ENCODE measurements around the gene MCRS1. TPM values are rescaled to one million over a fixed set of nuclear protein-coding genes. Genes with fewer than 3 reads are reported as not detected.

The MCRS1 gene
- total RNA-seq, 1 donor from 2014 or later = 33.9 TPM

GRCh38 chr12:49557187-49557916 is 10.6 kb downstream of the MCRS1 start:
- H3K9ac ChIP-seq (ENCODE audit: low read depth in 1 of 3, low read length in 3 of 3) = no peak overlapping the region
- H3K9me3 ChIP-seq (ENCODE audit: control insufficient read depth in 3 of 3, low read length in 3 of 3) = no peaks in the 10 kb centered on the region
- H3K27me3 ChIP-seq (ENCODE audit: control insufficient read depth in 3 of 3, insufficient read depth in 3 of 3, low read length in 3 of 3) = no peaks in the 10 kb centered on the region
- no peak overlapping the region for H3K4me3 ChIP-seq (ENCODE audit: low read length in 3 of 3)
- peaks cover 4 to 7% (median 6%) of the 10 kb centered on the region in 3 donors for H3K4me1 ChIP-seq (ENCODE audit: control insufficient read depth in 3 of 3, insufficient read depth in 3 of 3, low read length in 3 of 3)
- H3K27ac ChIP-seq (ENCODE audit: low read depth, low read length) = no peak overlapping the region
- H3K36me3 ChIP-seq (ENCODE audit: control insufficient read depth in 3 of 3, insufficient read depth in 3 of 3, low read length in 3 of 3) = peaks cover 57 to 64% (median 58%) of the 10 kb centered on the region in 3 donors

DNA sequence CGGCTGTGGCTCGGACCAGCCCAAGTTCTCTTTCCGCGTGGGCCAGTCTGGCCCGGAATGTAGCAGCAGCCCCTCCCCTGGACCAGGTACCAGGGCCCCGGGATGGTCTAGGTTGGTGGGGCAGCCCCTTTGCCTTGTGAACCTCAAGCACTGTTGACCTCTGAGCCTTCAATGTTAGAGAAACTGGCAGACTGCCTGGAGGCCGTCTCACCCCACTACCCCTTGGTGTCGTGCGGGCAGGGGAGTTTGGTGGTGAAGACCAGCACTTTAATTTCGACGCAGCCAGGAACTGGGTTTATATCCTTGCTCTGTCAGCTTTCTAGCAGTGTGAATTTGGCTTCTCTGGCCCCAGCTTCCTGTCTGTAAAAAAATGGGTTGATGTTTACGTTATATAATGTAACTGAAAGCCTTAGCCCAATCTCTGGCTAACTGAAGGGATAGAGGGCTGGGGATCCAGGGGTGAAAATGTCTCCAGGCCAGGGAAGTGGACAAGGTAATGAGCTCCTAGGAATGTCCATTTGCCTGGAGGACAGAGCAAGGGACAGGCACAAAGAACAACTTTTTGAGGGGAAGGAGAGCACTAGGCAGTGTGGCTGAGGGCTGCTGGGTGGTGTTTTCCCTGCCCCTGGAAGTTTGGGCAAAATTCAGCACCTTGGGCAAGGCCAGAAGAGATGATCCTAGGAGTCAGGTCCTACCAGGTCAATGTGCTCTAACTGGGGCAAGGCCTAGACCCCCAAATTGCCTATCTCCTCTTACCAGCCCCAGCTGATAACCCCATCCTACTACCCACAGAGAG is 11.4 kb downstream of the MCRS1 start:
- H3K4me1 ChIP-seq (ENCODE audit: control insufficient read depth in 3 of 3, insufficient read depth in 3 of 3, low read length in 3 of 3) = peaks cover 11 to 15% (median 14%) of the 10 kb centered on the region in 3 donors
- H3K27me3 ChIP-seq (ENCODE audit: control insufficient read depth in 3 of 3, insufficient read depth in 3 of 3, low read length in 3 of 3) = no peaks in the 10 kb centered on the region
- no peak overlapping the region for H3K4me3 ChIP-seq (ENCODE audit: low read length in 3 of 3)
- no peak overlapping the region for H3K9ac ChIP-seq (ENCODE audit: low read depth in 1 of 3, low read length in 3 of 3)
- H3K36me3 ChIP-seq (ENCODE audit: control insufficient read depth in 3 of 3, insufficient read depth in 3 of 3, low read length in 3 of 3) = peaks cover 52 to 57% (median 52%) of the 10 kb centered on the region in 3 donors
- H3K9me3 ChIP-seq (ENCODE audit: control insufficient read depth in 3 of 3, low read length in 3 of 3) = no peaks in the 10 kb centered on the region
- no peak overlapping the region for H3K27ac ChIP-seq (ENCODE audit: low read depth, low read length)

DNA sequence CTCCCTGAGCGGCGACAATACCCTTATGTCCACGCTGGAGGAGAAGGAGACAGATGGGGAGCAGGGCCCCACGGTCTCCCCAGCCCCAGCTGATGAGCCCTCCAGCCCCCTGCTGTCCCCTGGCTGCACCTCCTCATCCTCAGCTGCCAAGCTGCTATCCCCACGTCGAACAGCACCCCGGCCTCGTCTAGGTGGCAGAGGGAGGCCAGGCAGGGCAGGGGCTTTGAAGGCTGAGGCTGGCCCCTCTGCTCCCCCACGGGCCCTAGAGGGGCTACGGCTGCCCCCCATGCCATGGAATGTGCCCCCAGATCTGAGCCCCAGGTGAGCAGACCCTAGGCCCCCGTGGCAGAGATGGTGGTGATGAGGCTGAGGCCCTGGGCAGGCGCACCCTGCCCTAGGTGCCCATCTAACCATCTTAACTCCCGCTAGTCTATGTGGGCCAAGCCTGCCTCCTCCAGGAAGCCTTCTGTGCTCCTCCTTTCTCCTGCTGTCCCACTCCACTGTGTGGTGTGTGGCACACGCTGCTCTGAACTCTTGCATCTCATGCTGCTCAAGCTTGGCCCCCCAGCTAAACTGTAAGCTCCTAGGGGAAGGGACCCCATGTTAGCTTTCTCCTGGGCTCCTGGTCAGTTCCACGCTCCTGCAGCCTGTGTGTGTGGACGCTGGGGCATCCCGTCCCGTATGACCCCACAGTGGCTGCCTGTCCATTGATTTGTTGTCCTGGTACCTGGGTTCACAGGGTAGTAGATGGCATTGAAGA is 12.1 kb downstream of the MCRS1 start:
- Histone ChIP-seq H3K36me3 (ENCODE audit: control insufficient read depth in 3 of 3, insufficient read depth in 3 of 3, low read length in 3 of 3) (peaks cover 47 to 50% (median 47%) of the 10 kb centered on the region in 3 donors), H3K27me3 (ENCODE audit: control insufficient read depth in 3 of 3, insufficient read depth in 3 of 3, low read length in 3 of 3) (no peaks in the 10 kb centered on the region)

GRCh38 chr12:49554266-49554665 is 13.7 kb downstream of the MCRS1 start:
- H3K9me3 ChIP-seq (ENCODE audit: control insufficient read depth in 3 of 3, low read length in 3 of 3) = no peaks in the 10 kb centered on the region
- no peak overlapping the region for H3K27ac ChIP-seq (ENCODE audit: low read depth, low read length)
- H3K4me3 ChIP-seq (ENCODE audit: low read length in 3 of 3) = no peak overlapping the region
- peak overlapping the region in 1 of 3 donors; percentile 8 for H3K9ac ChIP-seq (ENCODE audit: low read depth in 1 of 3, low read length in 3 of 3)
- H3K4me1 ChIP-seq (ENCODE audit: control insufficient read depth in 3 of 3, insufficient read depth in 3 of 3, low read length in 3 of 3) = peaks cover 16 to 20% (median 18%) of the 10 kb centered on the region in 3 donors
- H3K36me3 ChIP-seq (ENCODE audit: control insufficient read depth in 3 of 3, insufficient read depth in 3 of 3, low read length in 3 of 3) = peaks cover 31 to 35% (median 33%) of the 10 kb centered on the region in 3 donors
- H3K27me3 ChIP-seq (ENCODE audit: control insufficient read depth in 3 of 3, insufficient read depth in 3 of 3, low read length in 3 of 3) = peaks cover 2 to 5% (median 3%) of the 10 kb centered on the region in 3 donors

More for the DNA sequence above, 12.1 kb downstream of the MCRS1 start:
- peaks cover 13 to 17% (median 16%) of the 10 kb centered on the region in 3 donors for H3K4me1 ChIP-seq (ENCODE audit: control insufficient read depth in 3 of 3, insufficient read depth in 3 of 3, low read length in 3 of 3)
- H3K4me3 ChIP-seq (ENCODE audit: low read length in 3 of 3) = no peak overlapping the region
- no peak overlapping the region for H3K27ac ChIP-seq (ENCODE audit: low read depth, low read length)
- no peak overlapping the region for H3K9ac ChIP-seq (ENCODE audit: low read depth in 1 of 3, low read length in 3 of 3)
- no peaks in the 10 kb centered on the region for H3K9me3 ChIP-seq (ENCODE audit: control insufficient read depth in 3 of 3, low read length in 3 of 3)

DNA sequence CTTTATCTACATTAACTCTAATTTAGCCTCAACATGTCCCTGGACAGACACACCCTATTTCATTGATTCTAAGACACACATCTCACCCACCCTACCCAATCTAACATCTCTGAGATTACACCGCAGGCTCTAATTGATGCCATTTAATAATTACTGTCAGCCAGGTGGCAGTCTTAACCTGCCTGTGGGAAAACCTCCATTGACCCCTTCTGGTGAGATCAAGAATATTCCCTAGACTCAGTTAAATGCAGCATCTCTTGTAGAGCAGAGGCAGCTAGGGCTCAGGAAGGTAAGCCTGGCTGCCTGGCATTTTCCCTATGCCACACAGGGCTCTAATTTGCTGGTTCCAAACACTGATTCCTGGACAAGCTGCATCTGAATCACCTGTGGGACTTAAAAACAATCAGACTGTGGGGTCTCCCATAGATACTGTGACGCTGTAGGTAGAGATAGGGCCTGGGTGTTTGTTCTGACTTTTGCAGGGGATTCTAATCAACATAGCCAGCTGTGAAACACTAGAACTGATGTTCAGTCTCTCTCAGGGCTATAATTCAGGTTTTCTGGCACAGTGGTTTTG is 14.3 kb downstream of the MCRS1 start:
- Histone ChIP-seq H3K36me3 (ENCODE audit: control insufficient read depth in 3 of 3, insufficient read depth in 3 of 3, low read length in 3 of 3) (peaks cover 24 to 28% (median 26%) of the 10 kb centered on the region in 3 donors), H3K9me3 (ENCODE audit: control insufficient read depth in 3 of 3, low read length in 3 of 3) (no peaks in the 10 kb centered on the region), H3K27ac (ENCODE audit: low read depth, low read length) (no peak overlapping the region), H3K27me3 (ENCODE audit: control insufficient read depth in 3 of 3, insufficient read depth in 3 of 3, low read length in 3 of 3) (peaks cover 3 to 11% (median 7%) of the 10 kb centered on the region in 3 donors), H3K4me3 (ENCODE audit: low read length in 3 of 3) (no peak overlapping the region), H3K4me1 (ENCODE audit: control insufficient read depth in 3 of 3, insufficient read depth in 3 of 3, low read length in 3 of 3) (peaks cover 23 to 27% (median 25%) of the 10 kb centered on the region in 3 donors), H3K9ac (ENCODE audit: low read depth in 1 of 3, low read length in 3 of 3) (no peak overlapping the region)

DNA sequence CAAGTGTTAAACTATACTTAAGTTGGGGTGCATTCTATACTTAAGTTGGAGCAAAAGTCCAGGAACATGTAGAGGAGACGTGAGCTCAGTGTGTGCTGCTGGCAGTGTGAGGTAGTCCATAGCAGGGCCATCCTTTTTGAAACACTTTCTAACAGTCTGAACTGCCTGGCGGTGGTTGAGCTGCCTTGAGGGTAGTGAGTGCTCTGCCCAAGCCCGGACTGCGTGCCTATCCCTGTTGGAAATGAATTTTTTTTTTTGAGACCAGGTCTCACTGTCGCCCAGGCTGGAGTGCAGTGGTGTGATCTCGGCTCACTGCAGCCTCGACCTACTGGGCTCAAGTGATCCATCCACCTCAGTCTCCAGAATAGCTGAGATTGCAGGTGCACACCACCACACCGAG is 15.0 kb downstream of the MCRS1 start:
- no peak overlapping the region for H3K27ac ChIP-seq (ENCODE audit: low read depth, low read length)
- H3K4me1 ChIP-seq (ENCODE audit: control insufficient read depth in 3 of 3, insufficient read depth in 3 of 3, low read length in 3 of 3) = peaks cover 24 to 31% (median 28%) of the 10 kb centered on the region in 3 donors
- H3K9me3 ChIP-seq (ENCODE audit: control insufficient read depth in 3 of 3, low read length in 3 of 3) = no peaks in the 10 kb centered on the region
- H3K36me3 ChIP-seq (ENCODE audit: control insufficient read depth in 3 of 3, insufficient read depth in 3 of 3, low read length in 3 of 3) = peaks cover 19 to 21% (median 20%) of the 10 kb centered on the region in 3 donors
- H3K9ac ChIP-seq (ENCODE audit: low read depth in 1 of 3, low read length in 3 of 3) = no peak overlapping the region
- H3K4me3 ChIP-seq (ENCODE audit: low read length in 3 of 3) = no peak overlapping the region
- peaks cover 6 to 18% (median 14%) of the 10 kb centered on the region in 3 donors for H3K27me3 ChIP-seq (ENCODE audit: control insufficient read depth in 3 of 3, insufficient read depth in 3 of 3, low read length in 3 of 3)

GRCh38 chr12:49552425-49552824 is 15.5 kb downstream of the MCRS1 start:
- H3K4me3 ChIP-seq (ENCODE audit: low read length in 3 of 3) = peak overlapping the region in 1 of 3 donors; percentile 29
- peak overlapping the region in 1 of 3 donors; percentile 41 for H3K9ac ChIP-seq (ENCODE audit: low read depth in 1 of 3, low read length in 3 of 3)
- peaks cover 24 to 31% (median 28%) of the 10 kb centered on the region in 3 donors for H3K4me1 ChIP-seq (ENCODE audit: control insufficient read depth in 3 of 3, insufficient read depth in 3 of 3, low read length in 3 of 3)
- H3K27me3 ChIP-seq (ENCODE audit: control insufficient read depth in 3 of 3, insufficient read depth in 3 of 3, low read length in 3 of 3) = peaks cover 10 to 23% (median 19%) of the 10 kb centered on the region in 3 donors
- peaks cover 14 to 16% (median 16%) of the 10 kb centered on the region in 3 donors for H3K36me3 ChIP-seq (ENCODE audit: control insufficient read depth in 3 of 3, insufficient read depth in 3 of 3, low read length in 3 of 3)
- peak overlapping the region; percentile 6 for H3K27ac ChIP-seq (ENCODE audit: low read depth, low read length)
- H3K9me3 ChIP-seq (ENCODE audit: control insufficient read depth in 3 of 3, low read length in 3 of 3) = no peaks in the 10 kb centered on the region

DNA sequence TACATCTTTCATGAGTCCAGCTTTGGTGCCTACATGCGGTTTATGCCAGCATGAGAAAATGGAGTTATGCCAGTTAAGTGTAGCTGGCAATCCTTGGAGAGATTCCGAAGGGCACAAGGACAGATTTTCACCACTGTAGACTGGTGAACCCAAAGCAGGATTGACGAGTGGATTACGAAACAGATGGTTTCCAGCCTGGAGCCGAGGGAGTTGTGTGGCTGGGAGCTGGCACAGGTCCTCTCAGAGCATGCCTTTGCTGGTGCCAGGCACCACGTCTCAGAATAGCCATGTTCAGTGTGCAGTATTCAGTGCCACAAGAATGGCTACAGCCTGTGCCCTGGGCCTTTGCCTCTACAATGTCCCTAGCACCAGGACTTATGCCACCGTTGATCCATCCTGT is 15.9 kb downstream of the MCRS1 start:
- H3K4me1 ChIP-seq (ENCODE audit: control insufficient read depth in 3 of 3, insufficient read depth in 3 of 3, low read length in 3 of 3) = peaks cover 24 to 31% (median 28%) of the 10 kb centered on the region in 3 donors
- H3K27ac ChIP-seq (ENCODE audit: low read depth, low read length) = peak overlapping the region; percentile 6
- H3K36me3 ChIP-seq (ENCODE audit: control insufficient read depth in 3 of 3, insufficient read depth in 3 of 3, low read length in 3 of 3) = peaks cover 10 to 13% (median 13%) of the 10 kb centered on the region in 3 donors
- H3K9ac ChIP-seq (ENCODE audit: low read depth in 1 of 3, low read length in 3 of 3) = peak overlapping the region in 1 of 3 donors; percentile 41
- H3K9me3 ChIP-seq (ENCODE audit: control insufficient read depth in 3 of 3, low read length in 3 of 3) = no peaks in the 10 kb centered on the region
- H3K4me3 ChIP-seq (ENCODE audit: low read length in 3 of 3) = peak overlapping the region in 2 of 3 donors; percentile 18 to 29
- peaks cover 14 to 26% (median 23%) of the 10 kb centered on the region in 3 donors for H3K27me3 ChIP-seq (ENCODE audit: control insufficient read depth in 3 of 3, insufficient read depth in 3 of 3, low read length in 3 of 3)

DNA sequence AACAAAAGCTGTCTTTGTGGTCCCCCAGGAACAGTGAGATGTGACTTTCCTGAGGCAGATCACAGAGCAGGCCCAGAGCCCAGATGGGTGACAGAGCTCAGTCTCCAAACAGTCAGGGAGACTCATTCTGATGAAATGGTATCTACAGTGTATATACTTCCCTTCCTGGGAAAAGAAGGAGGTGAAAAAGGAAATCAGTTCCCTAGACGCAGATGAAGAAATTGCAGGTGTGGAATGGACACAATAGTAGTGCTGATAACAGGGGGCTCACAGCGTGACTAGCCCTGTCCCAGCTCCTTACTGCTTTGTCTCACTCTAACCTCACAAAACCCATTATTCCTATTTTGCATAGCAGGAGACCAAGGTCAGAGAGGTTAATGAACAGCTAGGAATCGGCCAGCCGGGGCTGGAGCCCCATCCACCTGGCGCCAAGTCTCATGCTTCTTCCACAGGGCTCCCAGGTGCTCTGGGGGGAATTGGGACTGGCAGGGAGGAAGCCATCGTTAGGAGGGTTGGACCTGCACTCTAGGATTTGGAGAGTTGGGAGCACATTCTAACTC is 17.2 kb downstream of the MCRS1 start:
- no peak overlapping the region for H3K9ac ChIP-seq (ENCODE audit: low read depth in 1 of 3, low read length in 3 of 3)
- H3K27ac ChIP-seq (ENCODE audit: low read depth, low read length) = no peak overlapping the region
- peaks cover 22 to 35% (median 33%) of the 10 kb centered on the region in 3 donors for H3K27me3 ChIP-seq (ENCODE audit: control insufficient read depth in 3 of 3, insufficient read depth in 3 of 3, low read length in 3 of 3)
- no peaks in the 10 kb centered on the region for H3K9me3 ChIP-seq (ENCODE audit: control insufficient read depth in 3 of 3, low read length in 3 of 3)
- H3K4me1 ChIP-seq (ENCODE audit: control insufficient read depth in 3 of 3, insufficient read depth in 3 of 3, low read length in 3 of 3) = peaks cover 24 to 31% (median 28%) of the 10 kb centered on the region in 3 donors
- peaks cover 0 to 3% (median under 1%) of the 10 kb centered on the region in 3 donors for H3K36me3 ChIP-seq (ENCODE audit: control insufficient read depth in 3 of 3, insufficient read depth in 3 of 3, low read length in 3 of 3)
- no peak overlapping the region for H3K4me3 ChIP-seq (ENCODE audit: low read length in 3 of 3)

Measured in skeletal muscle tissue (tissue), 4 donors.